DMS 273 treated with DMSO at 0.1 percent for 48 hours (cell line): Measurements from ENCODE around the gene TMEM248.
A peak's percentile ranks its signal among the peaks of the same experiment; 100 is the strongest.
"Not testable (repeated sequence)": the region's sequence is repeated elsewhere in the genome, so short reads cannot be mapped to it uniquely, and the experiment has no call there.

ENCODE experiments used
- DNase-seq: peaks from one replicate; lab custom pipeline; 2025; lab: John Stamatoyannopoulos, UW

The TMEM248 gene

GRCh38 chr7:67000601-67001258, 79.7 kb downstream of the TMEM248 start:
- DNase-seq: peak; percentile 11

DNA sequence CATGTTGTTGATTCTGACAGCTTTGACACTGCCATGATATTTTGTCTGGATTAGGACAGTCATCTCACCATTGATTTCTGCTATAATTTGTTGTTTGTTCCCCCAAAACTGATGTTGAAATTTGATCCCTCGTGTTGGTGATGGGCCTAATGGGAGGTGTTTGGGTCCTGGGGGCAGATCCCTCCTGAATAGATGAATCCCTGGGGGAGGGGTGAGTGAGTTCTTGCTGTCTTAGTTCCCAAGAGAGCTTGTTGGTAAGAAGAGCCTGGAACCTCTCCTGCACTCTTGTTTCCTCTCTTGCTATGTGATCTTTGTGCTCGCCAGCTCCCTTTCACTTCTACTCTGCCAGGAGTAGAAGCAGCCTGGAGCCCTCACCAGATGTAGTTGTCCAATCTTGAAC, 83.1 kb downstream of the TMEM248 start:
- not testable (repeated sequence) for DNase-seq

DNA sequence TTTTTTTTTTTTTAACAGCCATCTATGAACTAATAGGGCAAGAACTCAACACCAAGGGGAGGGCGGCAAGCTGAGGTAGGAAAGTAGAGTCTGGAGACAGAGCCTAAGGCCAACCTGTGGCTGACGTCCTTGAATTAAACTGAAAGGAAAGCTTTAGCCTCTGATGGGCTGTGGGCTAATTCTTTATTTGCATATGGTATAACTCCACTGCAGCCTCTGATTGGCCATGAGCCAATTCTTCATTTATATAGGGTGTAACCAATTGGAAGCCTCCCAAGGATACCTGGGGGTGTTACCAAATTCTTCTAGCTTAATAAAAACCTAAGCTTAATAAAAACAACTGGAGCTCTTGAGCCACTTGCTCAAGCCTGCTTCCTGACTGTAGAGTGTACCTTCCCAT, 85.9 kb downstream of the TMEM248 start:
- DNase-seq: no peak
